GM21390 (cell line): ENCODE data around the gene SOX10.

Source experiments
- ATAC-seq: cut with Tn5 transposase; IDR thresholded peaks from one replicate; pipeline ENCODE4 v1.9.1; 2021; ENCODE audit not compliant: unreplicated experiment

The SOX10 gene

DNA sequence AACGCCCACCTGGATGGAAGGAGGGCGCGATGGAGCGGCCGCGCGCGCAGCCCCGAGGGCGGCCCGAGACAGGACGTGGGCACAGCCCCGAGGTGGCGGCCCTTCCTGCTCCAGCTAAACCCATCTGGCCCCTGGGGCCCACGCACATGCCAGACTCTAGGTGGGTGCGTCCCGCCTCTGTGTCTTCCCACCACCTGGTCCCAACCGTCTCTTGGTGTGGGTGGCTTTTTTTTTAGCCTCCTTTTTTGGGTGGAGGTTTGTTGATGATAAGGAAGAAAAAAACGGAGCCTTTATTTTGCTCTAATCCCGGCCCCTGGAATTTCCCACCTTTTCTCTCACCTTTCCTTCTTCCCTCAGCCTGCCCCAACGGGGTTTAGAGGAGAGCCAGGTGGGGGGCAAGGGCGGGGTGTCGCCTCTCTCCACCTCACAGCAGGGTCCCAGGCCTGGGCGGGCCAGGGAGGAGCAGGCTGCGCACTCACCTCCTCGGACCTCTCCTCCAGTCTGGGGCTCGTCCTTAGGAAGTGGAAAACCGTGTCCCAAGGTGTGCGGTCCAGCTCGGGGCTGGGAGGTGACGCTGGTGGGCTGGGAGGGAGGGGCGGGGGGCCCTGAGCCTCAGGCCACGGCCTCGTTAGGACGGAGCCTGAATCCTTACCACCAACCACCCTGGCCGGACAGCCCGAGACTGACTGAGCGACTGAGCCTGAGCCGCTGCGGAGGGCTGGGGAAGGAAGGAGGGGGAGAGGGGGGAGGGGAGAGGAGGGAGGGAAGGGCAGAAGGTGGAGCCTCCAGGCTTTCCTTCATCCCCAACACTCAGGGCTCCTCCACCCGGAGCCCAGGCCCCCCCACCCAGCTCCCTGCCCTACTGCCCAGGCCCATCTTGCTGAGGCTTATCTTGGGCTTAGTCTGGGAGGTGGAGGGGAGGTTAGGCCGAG, at the start of gene SOX10:
Gene SOX10 (minus strand): TSS at position 696 of the 932 bp plus-strand sequence. CDS start 771 bp downstream, outside the sequence.
- ATAC-seq, result no peak

DNA sequence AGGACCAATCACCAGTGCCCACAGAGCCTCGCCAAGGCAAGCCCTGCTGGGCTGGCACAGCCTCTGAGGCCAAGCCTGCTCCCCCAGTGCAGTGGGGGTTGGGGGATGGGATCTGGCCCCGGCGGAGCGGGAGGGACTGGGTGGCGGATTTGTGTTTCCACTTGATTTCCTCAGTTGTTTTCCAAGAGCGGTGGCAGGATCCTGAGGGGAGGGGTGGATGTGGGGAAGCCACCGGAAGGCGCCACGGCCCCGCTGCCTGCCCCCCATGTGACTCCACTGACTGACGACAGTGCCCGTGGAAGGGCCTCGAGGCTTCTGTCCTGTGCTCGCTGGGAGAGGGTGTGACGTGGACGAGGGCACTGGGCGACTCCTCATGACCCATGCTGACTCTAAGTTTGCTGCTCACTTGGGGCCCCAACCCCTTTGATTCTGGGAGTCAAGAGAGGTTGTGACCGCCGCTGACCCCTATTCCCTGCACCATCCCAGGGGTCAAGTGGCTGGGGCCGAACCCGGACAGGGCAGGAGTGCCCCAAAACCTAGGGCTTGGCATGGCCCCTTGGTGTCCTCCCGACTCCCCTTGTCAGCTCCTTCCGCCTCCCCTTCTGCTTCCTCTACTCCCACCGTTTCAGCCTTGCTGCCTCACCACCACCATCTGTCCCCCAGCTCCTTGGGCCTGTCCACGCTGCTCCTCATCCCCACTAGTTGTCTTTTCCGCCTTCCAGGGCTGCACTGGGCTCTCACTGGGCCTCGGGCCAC, 49.3 kb upstream of the SOX10 start:
- ATAC-seq, result no peak

DNA sequence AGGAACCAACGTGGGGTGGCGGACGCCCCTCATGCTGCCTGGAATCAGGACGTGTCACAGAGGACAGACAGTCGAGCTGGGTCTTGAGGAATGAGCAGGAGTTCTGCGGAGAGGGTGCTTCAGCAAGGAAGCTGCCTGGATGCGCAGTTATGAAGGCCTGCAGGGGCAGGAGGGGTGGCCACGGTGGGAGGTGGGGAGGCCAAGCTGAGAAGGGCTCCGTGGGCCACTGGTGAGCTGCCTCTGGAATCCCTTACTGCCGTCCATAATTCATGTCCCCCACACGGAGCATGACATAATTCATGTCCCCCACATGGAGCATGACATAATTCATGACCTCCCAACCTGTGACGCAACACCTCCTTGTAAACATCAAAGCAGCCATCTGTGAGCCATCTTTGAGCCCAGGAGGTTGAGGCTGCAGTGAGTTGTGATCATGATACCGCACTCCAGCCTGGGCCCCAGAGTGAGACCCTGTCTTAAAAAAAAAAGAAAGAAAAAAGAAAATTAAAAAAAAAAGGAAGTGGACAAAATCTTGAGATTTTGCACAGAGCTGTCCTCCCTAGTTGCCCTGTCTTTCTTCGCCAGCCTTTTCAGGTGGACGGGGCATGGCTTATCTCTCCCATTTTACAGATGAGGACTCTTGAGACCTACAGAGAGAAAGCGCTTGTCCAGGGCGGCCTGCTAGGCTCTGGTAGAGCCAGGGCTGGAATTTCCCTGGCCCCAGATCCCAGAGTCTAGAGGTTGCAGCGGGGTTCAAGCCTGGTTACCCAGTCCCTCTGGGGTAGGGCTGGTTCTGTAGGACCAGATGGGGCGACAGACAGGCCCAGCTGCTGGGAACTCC, 48.5 kb upstream of the SOX10 start:
- ATAC-seq, result no peak

DNA sequence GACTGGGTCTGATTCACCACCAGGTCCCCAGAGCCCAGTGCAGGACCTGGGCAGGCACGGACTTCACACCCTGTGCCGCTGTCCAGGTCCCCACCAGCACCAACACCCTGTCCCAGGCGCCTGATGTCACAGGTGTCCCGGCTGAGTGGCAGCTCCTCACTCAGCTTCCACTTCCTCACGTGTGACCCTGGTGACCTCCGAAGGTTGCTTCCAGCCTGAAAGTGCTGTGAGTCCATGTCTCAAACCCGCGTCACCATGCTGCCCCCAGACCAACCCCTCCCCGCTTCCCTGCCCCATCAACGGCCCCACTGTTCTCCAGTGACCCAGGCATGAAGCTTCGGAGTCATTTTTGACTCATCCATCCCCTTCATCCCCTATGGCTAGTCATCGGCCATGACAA, 47.1 kb upstream of the SOX10 start:
- ATAC-seq, result no peak

DNA sequence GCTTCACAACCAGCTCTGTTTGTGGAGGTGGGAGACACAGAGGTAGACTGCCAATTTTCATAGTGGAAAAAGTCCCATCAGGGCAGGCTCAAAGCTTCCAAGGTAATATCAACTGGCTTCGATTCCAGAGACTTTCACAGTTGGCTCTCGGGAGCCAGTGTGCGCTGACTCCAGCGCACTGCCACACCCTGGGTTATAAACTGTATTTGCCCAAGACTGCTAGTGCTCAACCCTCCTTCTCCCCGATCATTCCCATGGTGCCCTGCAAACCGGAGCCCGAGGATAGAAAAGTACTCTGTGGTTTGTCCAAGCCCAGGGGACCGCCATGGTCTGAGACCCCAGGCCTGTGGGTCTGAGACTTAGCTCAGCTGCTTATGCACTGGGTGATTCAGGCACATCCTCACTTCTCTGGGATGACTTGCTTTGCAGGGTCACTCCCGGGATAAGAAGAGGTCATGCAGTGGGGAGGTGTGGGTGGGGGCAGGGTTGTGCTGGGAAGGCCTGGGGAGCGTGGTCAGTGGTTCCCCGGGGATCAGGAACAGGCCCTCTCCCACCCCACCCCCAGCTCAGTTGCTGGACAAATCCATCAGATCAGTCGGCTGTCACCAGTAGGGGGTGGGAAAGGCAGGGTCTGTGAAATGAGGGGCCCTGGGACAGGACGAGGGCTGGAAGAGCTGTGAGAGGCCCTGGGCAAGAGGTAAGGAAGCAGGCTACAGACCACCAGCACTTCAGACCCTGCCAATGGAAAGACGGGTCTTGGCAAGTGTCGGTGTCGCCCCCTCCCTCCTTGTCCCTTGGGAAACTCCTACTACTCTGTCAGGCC, 46.2 kb upstream of the SOX10 start:
- no peak for ATAC-seq

DNA sequence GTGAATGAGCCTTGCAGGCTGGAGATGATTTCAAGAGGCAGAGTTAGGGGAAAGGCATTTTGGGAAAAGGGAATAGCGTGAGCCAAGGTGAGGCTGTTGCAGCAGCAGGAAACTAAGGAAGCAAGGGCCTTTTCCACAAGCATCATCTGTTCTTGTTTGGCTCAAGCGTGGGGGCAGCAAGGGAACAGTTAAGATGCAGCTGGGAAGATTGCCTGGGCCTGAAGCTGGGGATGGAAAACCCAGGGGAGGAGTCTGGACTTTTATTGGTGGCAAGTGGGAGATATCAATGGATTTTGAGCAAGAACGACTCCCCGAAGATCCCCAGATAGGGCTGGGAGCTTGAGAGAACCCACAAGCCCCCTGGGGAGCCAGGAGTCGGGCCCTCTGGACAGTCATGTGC, 45.5 kb upstream of the SOX10 start:
- ATAC-seq, result no peak

DNA sequence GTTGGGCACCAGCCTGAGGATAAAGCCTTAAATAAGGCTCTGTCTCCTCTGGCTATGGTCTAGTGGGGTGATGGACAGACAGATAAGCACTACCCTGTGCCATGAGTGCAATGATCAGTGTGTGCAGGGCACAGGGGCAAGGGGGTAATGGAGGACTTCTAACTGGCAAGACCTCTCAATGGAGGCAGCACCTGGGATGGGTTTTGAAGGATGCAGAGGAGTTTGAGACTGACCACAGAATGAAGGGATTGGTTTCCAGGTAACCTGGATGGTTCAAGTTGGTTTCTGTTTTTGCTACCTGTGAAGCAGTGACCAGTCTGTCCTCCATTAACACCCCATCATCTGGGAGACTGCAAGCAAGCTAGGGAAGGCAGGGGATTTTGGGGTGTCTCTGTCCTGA, 45.0 kb upstream of the SOX10 start:
- ATAC-seq, result no peak

DNA sequence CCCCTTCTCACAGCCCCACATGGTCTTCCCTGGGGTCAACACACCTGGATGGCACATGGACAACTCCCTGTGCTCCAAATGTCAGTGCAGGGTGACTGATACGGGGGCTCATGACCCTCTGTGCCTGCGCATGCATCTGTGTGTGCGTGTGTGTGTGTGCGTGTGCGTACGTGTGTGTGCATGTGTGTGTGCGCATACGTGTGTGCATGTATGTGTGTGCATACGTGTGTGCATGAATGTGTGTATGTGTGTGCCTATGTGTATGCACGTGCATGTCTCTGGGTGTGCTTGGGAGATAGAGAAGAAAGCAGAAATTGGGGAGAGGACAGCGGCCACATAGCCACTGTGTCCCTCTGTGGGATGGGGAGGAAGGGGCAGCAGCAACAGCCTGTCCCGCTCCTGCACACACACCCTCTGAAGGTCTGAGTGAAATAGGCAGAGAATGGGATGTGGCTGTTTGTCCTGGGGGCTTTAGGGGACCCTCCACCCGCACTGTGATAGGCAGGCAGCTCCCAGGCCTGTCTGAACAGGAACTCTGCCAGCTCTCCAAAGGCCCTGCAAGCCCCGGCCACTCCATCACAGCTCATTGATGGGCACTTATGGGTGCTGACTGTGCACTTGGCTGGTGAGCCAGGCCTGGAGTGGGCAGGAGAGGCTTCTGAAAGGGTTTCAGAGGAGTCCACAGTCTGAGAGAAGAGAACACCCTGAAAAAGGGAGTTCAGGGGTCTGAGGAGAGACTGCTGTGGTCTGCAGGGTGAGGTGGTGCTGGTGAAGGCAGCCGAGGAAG, 44.2 kb upstream of the SOX10 start:
- no peak for ATAC-seq

DNA sequence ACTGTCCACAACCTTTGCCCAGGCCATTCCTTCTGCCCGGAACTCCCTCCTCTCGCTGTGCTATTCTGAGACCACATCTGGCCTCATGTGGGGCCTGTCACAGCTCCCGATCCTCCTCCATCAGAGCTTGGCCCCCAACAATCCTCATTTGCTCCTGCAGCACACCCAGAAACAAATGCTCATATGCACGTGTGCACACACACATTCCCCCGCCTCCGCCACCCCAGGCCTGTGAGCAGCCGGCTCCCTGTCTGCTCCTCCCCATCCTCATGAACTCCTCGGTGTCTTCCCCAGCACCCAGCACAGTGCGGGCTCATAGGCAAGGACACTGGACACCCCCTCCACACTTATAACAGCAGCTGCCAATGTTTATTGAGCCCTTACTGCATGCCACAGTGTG, 43.1 kb upstream of the SOX10 start:
- ATAC-seq, result no peak

DNA sequence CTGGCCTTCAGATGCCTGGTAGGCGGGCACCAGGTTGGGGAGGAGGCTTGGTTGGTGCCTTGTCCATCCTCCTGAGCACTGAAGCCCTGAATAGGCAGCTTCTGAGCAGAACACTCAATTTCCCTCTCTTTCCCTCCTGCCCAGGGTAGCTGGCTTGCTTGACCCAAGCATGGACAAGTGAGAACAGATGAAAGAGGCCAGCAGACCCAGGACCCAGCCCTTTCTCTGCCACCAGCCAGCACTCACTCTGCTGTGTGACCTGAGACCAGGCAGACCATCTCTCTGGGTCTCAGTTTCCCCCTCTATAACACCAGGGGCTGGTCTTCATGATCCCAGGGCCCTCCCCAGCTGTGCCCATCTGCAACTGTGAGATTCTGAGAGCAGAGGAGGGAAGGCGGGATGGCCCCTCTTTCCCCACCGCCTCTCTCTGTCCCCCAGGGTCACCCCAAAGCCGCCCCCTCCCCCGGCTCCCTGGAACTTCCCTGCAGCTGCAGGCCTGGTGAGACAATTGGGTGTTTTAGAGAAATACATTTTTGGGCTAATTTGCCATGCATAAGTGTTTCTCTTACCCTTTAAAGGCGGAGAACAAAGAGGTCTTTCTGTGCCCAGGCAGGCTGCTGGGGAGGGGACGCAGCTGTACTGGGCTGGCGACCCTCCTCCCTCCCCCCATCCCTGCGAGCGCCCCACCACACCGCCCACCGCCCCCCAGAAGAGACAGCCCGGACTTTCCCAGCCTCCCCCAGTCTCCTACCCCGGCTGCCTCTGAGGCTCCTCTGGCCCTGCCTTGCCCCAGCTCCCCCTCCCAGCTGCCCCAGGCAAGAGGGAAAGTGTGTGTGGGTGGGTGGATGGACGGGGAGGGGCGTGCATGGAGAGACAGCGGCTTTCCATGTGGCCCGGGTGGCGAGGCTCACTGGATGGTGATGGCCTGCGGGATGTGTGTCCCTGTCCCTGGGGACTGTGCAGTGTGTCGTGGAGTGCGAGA, 42.1 kb upstream of the SOX10 start:
- ATAC-seq, result no peak

DNA sequence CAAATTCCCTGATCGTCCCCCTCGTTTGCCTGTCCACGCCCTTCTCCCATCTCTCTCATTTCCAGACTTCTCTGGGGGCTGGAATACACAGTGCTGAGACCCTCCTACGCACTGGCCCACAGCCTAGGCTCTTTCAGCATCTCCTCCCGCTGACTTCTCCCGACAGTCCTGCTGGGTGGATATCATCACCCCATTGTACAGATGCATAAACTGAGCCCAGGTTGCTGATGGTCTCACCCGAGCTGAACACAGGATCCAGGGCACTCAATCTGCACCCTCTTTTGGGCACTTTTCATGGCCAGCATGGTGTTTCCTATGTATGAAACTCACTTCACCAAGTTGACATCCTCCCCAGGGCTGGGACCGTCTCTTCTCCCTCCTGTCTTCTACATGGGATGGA, 41.2 kb upstream of the SOX10 start:
- ATAC-seq, result no peak

DNA sequence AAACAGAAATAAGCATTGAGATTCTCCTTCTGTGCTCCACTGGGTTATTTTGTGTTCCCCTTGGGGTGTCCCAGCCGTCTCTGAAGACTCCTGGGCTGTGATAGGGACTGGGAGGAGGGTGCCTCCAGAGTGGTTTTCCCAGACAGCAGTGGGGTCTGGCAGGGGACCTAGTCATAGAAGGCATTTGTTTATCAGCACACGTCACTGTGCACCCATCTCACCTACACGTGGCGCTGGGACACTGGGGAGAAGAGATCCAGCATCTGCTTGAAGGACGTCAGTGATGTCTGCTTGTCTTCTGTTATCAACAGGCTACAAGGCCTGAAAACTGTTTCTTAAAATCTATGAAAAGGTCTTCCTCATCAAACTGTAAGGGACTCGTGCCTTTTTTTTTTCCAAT, 38.7 kb upstream of the SOX10 start:
- ATAC-seq, result no peak

DNA sequence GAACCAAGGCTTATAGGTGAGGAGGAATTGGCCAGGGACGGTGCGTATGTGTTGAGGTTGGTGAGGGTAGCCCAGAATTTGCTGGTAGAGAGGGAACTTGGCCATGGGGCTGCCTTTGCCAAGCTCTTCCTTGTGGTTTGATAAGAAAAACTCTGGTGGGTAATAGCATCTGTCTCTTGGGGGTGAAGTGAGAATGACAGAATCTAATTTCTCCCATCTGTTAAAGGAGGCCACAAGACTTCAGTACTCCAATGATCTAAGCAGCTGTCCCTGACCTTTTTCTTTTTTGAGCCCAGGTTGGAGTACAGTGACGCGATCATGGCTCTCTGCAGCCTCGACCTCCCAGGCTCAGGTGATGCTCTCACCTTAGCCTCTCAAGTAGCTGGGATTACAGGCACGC, 36.9 kb upstream of the SOX10 start:
- ATAC-seq, result no peak

DNA sequence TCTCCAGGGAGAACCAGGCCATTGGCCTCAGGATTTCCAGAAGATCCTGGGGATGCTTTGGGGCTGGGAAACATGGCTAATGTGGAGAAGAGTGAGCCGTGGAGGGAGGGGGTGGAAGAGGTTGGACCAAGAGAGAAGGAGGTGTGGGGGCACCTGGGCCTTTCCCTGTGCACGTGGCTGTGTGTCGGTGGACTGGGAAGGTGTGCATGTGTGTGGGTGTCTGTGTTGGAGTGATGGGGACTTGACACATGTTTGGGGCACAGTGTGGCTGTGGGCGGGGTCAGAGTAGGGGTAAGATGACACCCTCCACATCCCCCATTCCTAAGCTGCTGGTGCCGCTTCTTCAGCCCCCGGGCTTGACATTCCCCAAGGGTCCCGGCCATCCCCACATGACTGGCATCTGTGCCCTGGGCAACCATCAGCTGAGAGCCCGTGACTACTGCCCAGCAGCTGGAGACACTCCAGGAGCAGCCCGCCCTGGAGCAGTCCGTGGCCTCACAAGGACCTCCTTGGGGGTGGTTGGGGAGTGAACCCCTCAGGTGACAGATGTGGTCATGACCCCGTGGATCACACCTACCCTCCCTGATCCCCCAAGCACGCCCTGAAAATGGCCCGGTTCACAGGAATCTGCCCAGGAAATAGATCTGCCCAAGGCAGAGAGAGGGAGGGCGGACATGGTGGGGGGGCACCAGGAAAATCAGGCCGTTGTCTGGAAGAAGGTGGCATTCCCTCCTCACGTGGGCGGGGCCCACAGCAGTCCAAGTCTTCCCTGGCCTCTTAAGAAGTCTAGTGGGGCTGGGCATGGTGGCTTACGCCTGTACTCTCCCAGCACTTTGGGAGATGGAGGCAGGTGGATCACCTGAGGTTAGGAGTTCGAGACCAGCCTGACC, 34.8 kb upstream of the SOX10 start:
- ATAC-seq, result no peak

DNA sequence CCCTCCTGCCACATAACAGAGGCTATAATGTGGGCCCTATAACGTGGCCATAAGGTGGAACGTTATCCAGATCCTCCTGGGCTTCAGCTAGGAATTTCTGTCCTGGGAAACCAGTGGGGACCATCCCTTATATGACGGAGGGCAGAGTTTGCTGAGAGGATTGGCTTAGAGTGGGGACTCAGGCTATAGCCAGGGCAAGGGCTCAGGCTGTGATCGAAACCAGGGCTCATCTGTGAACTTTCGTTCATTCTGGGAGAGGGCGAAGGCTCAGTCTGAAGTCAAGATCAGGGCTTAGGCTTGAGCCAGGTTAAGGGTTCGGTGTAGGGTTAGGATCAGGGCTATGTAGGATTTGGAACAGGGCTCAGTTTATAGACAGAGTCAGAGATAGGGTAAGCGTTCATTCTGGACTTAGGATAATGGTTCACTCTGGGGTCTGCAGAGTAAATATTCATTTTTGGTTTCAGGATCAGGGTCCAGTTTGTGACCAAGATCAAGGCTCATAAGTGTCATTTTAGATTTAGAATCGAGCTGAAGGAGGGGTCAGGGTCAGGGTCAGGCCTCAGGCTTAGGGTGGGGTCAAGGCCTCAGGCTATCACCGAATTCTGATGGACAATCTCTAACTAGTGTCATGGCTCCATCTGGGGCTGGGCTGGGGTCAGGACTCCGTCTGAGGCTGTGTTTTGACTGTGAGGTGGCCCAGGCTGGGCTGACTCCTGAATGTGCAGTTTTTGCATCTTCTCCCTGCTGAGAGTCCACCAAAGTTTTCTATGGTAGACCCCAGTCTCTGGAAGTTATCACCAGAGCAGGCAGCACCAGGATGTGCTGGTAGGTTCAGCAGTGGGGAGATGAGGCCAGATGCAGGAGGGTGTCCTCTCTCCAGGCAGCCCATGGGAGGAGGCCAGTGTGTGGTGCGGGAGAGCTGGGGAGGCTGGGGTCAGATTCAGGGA, 33.9 kb upstream of the SOX10 start:
- no peak for ATAC-seq

DNA sequence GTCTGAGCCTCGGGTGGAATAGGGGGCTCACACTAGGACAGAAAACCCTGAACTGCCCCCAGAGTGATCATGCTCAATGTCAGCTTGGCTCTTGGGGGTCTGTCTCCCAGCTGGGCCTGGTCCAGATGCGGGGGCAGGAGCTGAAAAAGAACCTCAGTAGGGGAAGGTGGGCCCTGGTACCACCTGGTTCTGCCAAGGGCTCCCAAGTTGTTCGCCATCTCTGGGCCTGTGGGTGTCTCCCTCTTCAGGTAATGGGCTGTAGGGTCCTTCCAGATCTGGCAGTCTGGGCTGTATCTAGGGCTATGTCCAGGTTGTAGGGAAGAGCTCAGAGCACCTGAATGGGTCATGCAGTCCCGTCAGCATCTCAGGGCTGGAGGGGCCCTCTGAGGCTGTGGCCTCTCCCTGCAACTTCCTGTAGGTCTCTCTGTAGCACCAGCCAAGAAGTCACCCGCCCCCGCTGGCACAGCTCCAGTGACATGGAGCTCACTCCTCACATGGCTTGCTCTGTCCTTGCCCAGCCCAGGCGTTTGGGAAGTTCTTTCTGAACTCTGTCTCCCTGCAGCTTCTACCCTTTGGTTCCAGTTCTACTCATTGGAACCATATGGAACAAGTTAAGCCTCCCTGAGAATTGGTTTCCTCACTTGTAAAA, 33.0 kb upstream of the SOX10 start:
- no peak for ATAC-seq
